Measurements from ENCODE around the gene CHPF.

Gene CHPF, protein sequence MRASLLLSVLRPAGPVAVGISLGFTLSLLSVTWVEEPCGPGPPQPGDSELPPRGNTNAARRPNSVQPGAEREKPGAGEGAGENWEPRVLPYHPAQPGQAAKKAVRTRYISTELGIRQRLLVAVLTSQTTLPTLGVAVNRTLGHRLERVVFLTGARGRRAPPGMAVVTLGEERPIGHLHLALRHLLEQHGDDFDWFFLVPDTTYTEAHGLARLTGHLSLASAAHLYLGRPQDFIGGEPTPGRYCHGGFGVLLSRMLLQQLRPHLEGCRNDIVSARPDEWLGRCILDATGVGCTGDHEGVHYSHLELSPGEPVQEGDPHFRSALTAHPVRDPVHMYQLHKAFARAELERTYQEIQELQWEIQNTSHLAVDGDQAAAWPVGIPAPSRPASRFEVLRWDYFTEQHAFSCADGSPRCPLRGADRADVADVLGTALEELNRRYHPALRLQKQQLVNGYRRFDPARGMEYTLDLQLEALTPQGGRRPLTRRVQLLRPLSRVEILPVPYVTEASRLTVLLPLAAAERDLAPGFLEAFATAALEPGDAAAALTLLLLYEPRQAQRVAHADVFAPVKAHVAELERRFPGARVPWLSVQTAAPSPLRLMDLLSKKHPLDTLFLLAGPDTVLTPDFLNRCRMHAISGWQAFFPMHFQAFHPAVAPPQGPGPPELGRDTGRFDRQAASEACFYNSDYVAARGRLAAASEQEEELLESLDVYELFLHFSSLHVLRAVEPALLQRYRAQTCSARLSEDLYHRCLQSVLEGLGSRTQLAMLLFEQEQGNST

GRCh38 chr2:219543596-219544358 lies at the start of gene CHPF, which contains the start of gene TMEM198:
TSS of gene CHPF (minus strand) at chr2:219543809. CDS start at chr2:219543538, 271 bp downstream.
TSS of gene TMEM198 (plus strand) at chr2:219544028. CDS start at chr2:219544728, 700 bp downstream.
- in situ Hi-C loops (cut with MboI; ENCODE audit: low sequenced_read_pairs): loop anchor here (10.0 kb wide), 1 partner anchor 101 kb away; no protein-coding TSS in a partner anchor

DNA sequence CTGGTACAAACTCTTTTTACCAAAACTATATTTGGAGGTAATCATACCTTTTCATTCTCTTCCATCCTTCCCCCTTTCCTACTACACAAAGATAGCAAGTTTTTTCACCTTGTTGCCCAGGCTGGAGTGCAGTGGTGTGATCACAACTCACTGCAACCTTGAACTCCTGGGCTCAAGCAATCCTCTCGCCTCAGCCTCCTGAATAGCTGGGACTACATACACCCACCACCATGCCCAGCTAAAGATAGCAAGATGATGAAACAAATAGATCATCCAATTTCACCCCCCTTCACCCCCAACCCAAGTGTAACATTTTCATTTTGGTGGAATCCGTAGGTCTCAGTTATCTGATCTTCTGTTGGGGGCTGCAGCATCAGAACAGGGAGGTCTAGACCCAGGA lies 49.5 kb upstream of the CHPF start:
- in situ Hi-C loops (cut with MboI; ENCODE audit: low sequenced_read_pairs): no loop called here

- in situ Hi-C loops (cut with MboI; ENCODE audit: low sequenced_read_pairs): no loop called here
Observed at GRCh38 chr2:219592736-219593135, 49.1 kb upstream of the CHPF start.

DNA sequence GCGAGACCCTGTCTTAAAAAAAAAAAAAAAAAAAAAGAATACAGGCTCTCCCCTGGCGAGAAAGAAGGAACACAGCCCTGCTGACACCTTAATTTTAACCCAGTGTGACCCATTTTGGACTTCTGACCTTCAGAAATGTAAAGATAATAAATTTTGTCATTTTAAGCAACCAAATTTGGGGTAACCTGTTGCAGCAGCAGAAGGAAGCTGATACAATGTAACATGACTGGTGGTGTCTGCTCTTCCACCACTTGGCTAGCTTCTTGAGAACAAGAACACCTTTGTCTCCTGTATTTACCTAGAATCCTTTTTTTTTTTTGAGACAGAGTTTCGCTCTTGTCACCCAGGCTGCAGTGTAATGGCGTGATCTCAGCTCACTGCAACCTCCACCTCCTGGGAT lies 47.5 kb upstream of the CHPF start:
- in situ Hi-C loops (cut with MboI; ENCODE audit: low sequenced_read_pairs): no loop called here

GRCh38 chr2:219581346-219581745 lies 37.7 kb upstream of the CHPF start:
- in situ Hi-C loops (cut with MboI; ENCODE audit: low sequenced_read_pairs): no loop called here

DNA sequence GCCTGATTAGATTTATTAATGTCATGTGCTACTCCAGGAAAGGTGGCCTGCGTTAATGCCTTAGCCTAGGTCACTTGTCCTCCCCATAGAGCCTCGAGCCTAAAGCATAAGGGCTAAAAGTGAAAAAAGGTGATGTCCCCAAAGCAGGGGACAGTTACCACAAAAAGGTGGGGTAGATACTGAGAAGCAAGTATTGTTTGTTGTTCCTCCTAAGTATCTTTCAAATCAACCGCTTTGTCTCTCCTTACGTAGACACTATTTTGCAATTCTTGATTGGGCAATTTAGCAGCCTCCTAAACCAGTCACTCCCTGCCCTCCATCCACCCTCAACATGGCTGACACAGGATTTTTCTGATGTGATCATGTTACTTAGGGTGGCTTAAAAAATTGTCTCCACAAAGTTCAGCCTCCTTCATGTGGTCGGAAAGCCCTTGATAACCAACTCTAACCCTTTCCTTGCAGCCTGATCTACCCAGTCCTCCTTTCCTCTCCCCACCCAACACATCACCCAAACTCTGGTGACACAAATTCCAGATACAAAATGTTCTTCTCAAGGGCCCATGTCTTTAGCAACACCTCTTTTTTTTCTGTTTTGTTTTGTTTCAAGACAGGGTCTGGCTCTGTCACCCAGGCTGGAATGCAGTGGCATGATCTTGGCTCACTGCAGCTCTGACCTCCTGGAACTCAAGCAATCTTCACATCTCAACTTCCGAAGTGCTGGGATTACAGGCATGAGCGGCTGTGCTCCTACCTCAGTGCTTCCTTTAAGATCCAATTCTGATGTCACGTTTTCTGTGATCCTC lies 35.4 kb upstream of the CHPF start:
- in situ Hi-C loops (cut with MboI; ENCODE audit: low sequenced_read_pairs): no loop called here

DNA sequence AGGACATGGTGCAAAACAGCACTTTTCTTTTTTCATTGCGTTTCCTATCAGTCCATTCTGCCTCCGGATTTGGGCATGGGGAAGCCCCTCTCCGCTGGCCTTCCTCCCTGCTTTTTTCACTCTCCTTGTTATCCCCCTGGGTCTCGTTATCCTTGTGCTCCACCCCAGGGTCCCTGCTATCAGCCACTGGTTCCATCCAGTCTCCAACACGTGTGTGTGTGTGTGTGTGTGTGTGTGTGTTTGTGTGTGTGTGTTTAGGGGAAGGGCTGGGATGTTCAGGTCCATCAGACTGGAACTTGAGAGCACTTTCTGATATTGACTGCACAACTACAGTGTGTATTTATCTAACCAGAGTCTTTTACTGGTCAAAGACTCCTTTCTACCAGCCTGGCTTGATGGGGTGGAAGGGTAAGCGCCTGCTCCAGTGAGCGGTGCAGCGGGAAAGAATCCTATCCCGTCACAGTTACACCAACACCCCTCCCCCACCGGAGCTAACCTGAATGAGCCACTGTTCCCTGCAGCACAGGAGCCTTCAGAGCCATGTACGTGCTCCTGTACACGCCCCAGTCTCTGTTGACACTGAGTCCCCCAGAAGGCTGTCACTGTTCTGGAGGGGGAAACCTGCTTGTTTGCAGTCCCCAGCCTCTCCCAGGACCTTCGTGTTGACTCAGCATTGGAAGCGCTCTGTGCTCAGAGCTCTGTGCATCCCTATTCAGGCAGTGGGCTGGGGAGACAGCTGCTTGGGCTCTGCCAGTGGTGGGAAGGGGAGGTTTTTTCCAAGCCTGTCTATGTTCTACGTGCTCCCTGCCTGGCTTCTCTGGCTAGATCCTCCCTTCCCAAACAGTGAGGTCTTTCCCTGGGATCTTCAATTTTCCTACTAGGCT lies 33.1 kb upstream of the CHPF start:
- in situ Hi-C loops (cut with MboI; ENCODE audit: low sequenced_read_pairs): no loop called here

GRCh38 chr2:219575566-219576504 lies 32.2 kb upstream of the CHPF start:
- in situ Hi-C loops (cut with MboI; ENCODE audit: low sequenced_read_pairs): no loop called here

DNA sequence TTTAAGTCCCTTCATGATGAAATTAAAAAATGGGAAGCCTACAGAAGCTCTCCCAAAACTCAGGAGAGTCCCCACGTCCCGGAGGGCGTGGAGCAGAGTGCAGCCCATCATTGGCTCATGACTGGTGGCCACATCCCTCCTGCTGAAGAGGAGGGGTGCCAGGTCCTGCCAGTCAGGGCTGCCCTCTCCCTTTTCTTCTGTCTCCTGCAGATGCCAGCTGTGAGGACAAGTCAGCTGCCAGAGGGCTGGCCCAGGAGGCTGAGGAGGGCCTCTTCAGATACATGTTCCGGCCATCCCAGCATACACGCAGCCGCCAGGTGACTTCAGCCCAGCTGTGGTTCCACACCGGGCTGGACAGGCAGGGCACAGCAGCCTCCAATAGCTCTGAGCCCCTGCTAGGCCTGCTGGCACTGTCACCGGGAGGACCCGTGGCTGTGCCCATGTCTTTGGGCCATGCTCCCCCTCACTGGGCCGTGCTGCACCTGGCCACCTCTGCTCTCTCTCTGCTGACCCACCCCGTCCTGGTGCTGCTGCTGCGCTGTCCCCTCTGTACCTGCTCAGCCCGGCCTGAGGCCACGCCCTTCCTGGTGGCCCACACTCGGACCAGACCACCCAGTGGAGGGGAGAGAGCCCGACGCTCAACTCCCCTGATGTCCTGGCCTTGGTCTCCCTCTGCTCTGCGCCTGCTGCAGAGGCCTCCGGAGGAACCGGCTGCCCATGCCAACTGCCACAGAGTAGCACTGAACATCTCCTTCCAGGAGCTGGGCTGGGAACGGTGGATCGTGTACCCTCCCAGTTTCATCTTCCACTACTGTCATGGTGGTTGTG lies 31.1 kb upstream of the CHPF start:
- in situ Hi-C loops (cut with MboI; ENCODE audit: low sequenced_read_pairs): no loop called here

DNA sequence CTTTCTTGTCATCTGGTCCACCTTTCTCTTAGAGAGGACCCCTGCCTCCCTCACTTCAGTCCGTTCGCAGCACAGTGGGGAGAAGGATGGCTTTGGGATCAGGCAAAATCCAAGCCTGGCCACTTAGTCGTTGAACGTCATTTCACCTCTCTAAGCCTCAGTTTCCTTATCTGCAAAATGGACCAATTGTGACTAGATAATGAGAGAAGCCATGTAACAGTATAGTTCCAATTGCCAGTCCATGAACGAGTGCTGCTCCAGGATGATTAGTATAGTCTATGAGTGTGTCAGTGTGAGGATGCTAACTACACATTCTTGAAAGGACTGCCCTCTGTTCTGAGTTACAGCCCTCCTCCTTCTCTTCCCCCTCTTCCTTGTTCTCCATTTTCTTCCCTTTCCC lies 29.6 kb upstream of the CHPF start:
- in situ Hi-C loops (cut with MboI; ENCODE audit: low sequenced_read_pairs): no loop called here

DNA sequence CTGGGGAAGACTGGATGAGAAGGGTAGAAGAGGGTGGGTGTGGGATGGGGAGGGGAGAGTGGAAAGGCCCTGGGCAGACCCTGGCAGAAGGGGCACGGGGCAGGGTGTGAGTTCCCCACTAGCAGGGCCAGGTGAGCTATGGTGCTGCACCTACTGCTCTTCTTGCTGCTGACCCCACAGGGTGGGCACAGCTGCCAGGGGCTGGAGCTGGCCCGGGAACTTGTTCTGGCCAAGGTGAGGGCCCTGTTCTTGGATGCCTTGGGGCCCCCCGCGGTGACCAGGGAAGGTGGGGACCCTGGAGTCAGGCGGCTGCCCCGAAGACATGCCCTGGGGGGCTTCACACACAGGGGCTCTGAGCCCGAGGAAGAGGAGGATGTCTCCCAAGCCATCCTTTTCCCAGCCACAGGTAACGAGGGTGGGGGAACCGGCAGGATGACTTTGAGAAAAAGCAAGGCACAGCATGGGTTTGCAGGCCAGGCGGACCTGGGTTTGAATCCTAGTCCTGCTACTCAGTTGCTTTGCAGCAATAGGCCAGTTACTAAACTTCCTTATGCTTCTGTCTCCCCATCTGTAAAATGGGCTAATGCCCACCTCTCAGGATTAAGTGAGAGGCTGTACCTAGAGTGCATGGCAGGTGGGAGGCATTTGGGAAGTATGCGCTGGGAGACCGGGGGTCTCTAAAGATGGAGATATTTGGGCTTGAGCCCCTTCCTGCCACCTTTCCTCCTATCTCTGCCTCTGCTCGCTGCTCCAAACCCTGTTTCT lies 28.8 kb upstream of the CHPF start, which contains the start of gene INHA:
Gene INHA, plus strand, starts transcription at position 74 of the 765 bp plus-strand sequence. Its CDS starts 65 bp downstream, at position 139.
- in situ Hi-C loops (cut with MboI; ENCODE audit: low sequenced_read_pairs): no loop called here

DNA sequence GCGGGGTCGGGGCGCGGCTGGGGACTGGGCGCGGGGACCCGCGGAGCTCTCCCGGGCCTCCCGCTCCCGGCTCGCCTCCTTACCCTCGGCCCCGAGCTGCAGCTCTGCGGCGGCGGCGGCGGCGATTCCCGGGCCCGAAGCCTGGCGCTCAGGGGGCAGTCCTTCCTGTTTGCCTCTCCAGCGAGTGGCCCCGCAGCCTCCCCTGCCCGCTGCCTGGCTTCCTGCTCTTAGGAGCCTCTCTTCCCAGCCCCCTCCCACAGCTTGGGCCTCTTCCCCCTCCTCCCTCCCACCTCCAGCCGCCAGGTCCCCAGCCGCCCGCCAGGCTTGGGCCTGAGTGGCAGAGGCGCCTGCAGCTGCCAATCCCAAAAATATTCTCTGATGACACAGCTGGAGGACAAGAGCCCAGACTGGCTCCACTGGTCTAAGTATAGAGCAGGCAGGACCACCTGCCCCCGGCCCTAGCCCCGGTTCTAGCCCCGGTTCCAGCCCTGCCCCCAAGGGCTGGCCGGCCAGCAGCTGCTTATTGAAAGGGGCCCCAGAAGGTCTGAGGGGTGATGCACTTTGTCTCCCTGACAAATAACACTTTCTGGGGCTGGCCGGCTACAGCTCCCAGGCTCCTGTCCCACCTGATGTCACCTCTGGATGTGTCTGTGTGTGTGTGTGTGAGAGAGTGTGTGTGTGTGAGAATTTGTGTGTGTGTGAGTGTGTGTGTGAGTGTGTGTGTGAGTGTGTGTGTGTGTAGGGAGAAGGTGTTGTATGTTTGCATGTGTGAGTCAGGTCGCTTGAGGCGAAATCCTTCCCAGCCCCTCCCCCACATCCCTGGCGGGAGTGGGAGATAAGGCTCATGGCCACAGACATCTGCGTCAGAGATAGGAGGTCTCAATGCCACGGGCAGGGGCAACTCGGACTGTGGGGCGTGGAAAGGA lies 28.0 kb upstream of the CHPF start, which contains the start of gene OBSL1:
Gene OBSL1, minus strand, starts transcription at position 229 of the 926 bp plus-strand sequence. CDS start 307 bp downstream, outside the sequence.
- in situ Hi-C loops (cut with MboI; ENCODE audit: low sequenced_read_pairs): no loop called here

GRCh38 chr2:219570924-219571310 lies 27.3 kb upstream of the CHPF start:
- in situ Hi-C loops (cut with MboI; ENCODE audit: low sequenced_read_pairs): no loop called here

DNA sequence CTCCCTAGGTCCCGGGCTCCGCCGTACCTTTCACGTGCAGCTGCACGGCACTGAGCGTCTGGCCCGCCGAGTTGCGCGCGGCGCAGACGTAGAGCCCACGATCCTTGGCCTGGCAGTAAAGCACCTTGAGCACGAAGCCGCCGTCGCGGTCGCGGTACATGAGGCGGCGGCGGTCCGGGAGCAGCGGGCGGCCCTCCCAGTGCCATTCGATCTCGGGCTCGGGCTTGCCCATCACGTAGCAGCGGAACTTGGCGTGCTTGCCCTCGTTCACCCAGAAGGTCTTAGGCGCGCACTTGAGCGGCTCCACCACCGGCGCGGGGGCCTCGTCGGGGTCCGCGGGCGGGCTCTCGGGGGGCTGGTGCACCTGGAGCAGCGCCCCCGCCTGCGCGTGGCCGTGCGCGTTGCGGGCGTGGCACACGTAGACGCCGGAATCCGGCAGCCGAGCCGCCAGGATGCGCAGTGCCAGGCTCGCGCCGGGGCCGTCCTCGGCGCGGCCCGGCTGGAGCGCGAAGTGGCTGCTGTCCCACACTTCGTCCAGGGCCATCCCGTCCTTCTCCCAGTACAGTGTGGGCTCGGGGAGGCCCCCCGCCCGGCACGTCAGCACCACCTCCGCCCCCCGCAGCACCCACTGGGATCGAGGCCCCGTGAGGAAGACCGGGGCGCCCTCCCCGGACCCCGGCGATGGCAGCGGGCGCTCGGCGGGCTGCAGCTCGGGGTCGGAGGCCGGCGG lies 26.8 kb upstream of the CHPF start:
- in situ Hi-C loops (cut with MboI; ENCODE audit: low sequenced_read_pairs): no loop called here

- in situ Hi-C loops (cut with MboI; ENCODE audit: low sequenced_read_pairs): no loop called here
Observed at GRCh38 chr2:219569635-219570034, 26.0 kb upstream of the CHPF start.

Measured in HL-60/S4 treated with phorbol 12-myristate 13-acetate at 8.2 ng/mL for 4 days and 3 days (cell line).